Naive B cell (primary cell): ENCODE data around the gene UPF1. TPM values are rescaled to one million over a fixed set of nuclear protein-coding genes. Genes with fewer than 3 reads are reported as not detected.

Experiments
- ATAC-seq, 2 donors: fragments of 150-1000 bp; cut with Tn5 transposase; 2 replicates each; pipeline ENCODE4 v1.10.0; 2021; ENCODE audit warnings: low read depth in 2 of 2, mild to moderate bottlenecking in 2 of 2, moderate library complexity in 2 of 2
- DNase-seq: peaks from one replicate; pipeline ENCODE4 v3.0.0; 2022
- H3K27ac Mint-ChIP-seq, 6 donors: one replicate each; pipeline ENCODE4 v1.8.0; 2020 to 2022; ENCODE audit warnings: mild to moderate bottlenecking in 6 of 6, mixed read lengths in 6 of 6, moderate library complexity in 5 of 6, inconsistent platforms in 2 of 6
- H3K27me3 Mint-ChIP-seq, 3 donors: one replicate each; pipeline ENCODE4 v1.8.0; 2021 to 2022; ENCODE audit warnings: mixed read lengths in 3 of 3, mild to moderate bottlenecking in 1 of 3
- H3K36me3 Mint-ChIP-seq, 2 donors: one replicate each; pipeline ENCODE4 v1.8.0; 2020 to 2022; ENCODE audit warnings: mixed read lengths in 2 of 2, inconsistent platforms in 1 of 2, mild to moderate bottlenecking in 1 of 2
- H3K4me1 Mint-ChIP-seq, 3 donors: one replicate each; pipeline ENCODE4 v1.8.0; 2020 to 2022; ENCODE audit warnings: mixed read lengths in 3 of 3, inconsistent platforms in 1 of 3, mild to moderate bottlenecking in 1 of 3, moderate library complexity in 1 of 3
- H3K4me3 Mint-ChIP-seq, 8 donors: one replicate each; pipeline ENCODE4 v1.8.0; 2020 to 2022; ENCODE audit warnings: mild to moderate bottlenecking in 8 of 8, mixed read lengths in 8 of 8, moderate library complexity in 8 of 8, inconsistent platforms in 2 of 8
- H3K9me3 Mint-ChIP-seq, 7 donors: one replicate each; pipeline ENCODE4 v1.8.0; 2020 to 2022; ENCODE audit warnings: mixed read lengths in 7 of 7, mild to moderate bottlenecking in 5 of 7, inconsistent platforms in 2 of 7, moderate library complexity in 1 of 7
- polyA plus RNA-seq, 6 donors: library from polyadenylated mRNA; unstranded; fragments of 300-500 nt; fragmentation: Illumina TruSeq; gene quantifications; one replicate each; pipeline ENCODE4 v1.2.3, GENCODE V29; 2021; ENCODE audit warnings: low read depth in 6 of 6

The UPF1 gene
- 10 to 100 TPM in 3 of 6 donors, 1 to 10 TPM in 3; 2.2 to 21.3 (median 10.0) TPM for polyA plus RNA-seq

DNA sequence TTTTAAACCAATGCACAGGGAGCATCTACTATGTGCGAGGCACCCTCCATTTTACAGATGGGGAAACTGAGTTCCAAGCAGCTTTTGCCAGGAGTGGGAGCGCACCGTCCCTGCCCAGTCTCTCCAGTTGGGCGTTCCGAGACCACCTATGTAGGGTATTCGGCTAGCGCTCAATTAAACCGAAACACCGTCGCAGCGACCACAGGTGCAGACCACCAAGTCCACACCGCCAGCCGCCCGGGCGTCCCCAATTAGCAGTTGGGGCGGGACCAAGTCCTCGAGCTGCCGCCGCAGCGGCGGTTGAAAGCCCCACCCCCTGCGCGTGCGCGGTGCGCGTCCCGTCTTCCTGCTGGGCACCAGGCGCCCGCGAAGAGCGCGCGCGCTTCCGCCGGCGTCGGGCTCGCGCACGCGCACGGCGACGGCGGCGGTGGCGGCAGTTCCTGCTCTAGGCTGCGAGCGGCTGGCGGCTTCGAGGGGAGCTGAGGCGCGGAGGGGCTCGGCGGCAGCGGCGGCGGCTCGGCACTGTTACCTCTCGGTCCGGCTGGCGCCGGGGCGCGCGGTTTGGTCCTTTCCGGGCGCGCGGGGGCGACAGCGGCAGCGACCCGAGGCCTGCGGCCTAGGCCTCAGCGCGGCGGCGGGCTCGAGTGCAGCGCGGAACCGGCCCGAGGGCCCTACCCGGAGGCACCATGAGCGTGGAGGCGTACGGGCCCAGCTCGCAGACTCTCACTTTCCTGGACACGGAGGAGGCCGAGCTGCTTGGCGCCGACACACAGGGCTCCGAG is at the start of gene UPF1:
Gene UPF1, plus strand, starts transcription at position 436 of the 782 bp plus-strand sequence. Its CDS starts 251 bp downstream, at position 687.
- Mint-ChIP-seq H3K27me3 (peaks cover 0 to 10% (median 7%) of the 10 kb centered on the region in 3 donors), H3K36me3 (peaks cover 5 to 6% of the 10 kb centered on the region in 2 donors), H3K9me3 (peaks cover 0 to 8% (median 7%) of the 10 kb centered on the region in 7 donors), H3K4me1 (peaks cover 36 to 50% (median 40%) of the 10 kb centered on the region in 3 donors), H3K4me3 (peak within 1 kb of the TSS; percentile 90 to 98 (median 93)), H3K27ac (peak within 1 kb of the TSS; percentile 57 to 98 (median 92))
- ATAC-seq (peak; percentile 85 to 86), DNase-seq (peak; percentile 96)

DNA sequence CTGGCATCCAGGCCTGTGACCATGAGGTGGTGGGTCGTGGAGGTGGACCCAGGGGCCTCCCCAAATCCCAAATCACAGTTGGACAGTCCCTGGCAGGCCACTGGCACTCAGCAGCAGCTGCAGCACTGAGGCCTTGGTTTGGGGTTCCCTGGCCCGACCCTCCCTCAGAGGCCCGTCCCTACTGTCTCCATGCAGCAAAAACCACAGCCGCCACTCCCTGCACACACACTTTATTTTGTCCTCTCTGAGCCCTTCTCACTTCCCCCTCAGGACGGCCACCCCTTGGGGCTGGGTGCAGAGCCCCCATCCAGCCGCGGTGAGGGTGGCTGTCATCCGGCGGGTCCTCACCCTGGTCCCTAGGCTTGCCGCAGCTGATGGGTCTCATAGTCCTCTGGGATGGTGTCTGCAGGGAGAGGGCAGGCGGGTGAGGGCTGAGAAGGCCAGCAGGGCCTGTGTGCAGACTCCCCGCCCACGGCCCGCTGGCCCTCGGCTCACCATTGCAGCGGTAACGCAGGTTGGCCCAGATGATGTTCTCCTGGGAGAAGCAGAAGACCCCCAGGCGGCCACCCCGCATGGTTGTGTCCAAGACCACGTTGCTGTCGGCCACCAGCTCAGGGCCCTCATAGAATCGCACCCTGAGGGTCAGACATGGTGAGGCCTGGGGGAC is 49.1 kb upstream of the UPF1 start:
- Mint-ChIP-seq H3K36me3 (no peaks in the 10 kb centered on the region), H3K9me3 (peaks cover 0 to 1% (median 0%) of the 10 kb centered on the region in 7 donors), H3K4me3 (no peak overlapping the region), H3K27ac (peak overlapping the region in 2 of 6 donors; percentile 79 to 83), H3K27me3 (peaks cover 13 to 38% (median 36%) of the 10 kb centered on the region in 3 donors), H3K4me1 (peaks cover 30 to 42% (median 34%) of the 10 kb centered on the region in 3 donors)
- ATAC-seq (no peak), DNase-seq (no peak)

- ATAC-seq (no peak), DNase-seq (no peak)
- Mint-ChIP-seq H3K9me3 (peaks cover 0 to 1% (median 0%) of the 10 kb centered on the region in 7 donors), H3K36me3 (no peaks in the 10 kb centered on the region), H3K4me1 (peaks cover 37 to 54% (median 43%) of the 10 kb centered on the region in 3 donors), H3K27ac (peak overlapping the region in 2 of 6 donors; percentile 21 to 41), H3K27me3 (peaks cover 16 to 51% (median 49%) of the 10 kb centered on the region in 3 donors), H3K4me3 (peak overlapping the region in 2 of 8 donors; percentile 23 to 30)
Measured at GRCh38 chr19:18783958-18784785, 47.6 kb upstream of the UPF1 start.

DNA sequence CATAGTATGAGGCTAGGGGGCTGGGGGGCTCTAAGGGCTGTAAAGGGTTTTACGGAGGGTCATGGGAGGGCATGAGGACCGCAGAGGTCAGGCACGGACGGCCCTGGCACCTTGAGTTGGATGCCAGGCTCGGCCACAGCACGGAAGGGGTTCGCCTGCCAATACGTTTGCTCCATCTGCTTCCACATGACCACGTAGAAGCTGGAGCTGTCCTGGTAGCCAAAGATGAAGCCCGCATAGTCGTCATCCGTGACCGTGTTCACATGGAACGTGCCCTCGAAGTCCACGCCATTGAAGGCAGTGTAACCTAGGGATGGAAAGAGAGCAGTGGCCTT is 47.0 kb upstream of the UPF1 start:
- Mint-ChIP-seq H3K4me1 (peaks cover 42 to 59% (median 49%) of the 10 kb centered on the region in 3 donors), H3K9me3 (peaks cover 0 to 1% (median 0%) of the 10 kb centered on the region in 7 donors), H3K36me3 (no peaks in the 10 kb centered on the region), H3K4me3 (peak overlapping the region in 1 of 8 donors; percentile 23), H3K27me3 (peaks cover 19 to 56% (median 55%) of the 10 kb centered on the region in 3 donors), H3K27ac (peak overlapping the region in 2 of 6 donors; percentile 21 to 44)
- ATAC-seq, result no peak
- no peak for DNase-seq

- Mint-ChIP-seq H3K4me3 (peak overlapping the region; percentile 8 to 70 (median 60)), H3K27me3 (peaks cover 24 to 63% (median 62%) of the 10 kb centered on the region in 3 donors), H3K36me3 (peaks cover 0 to 6% of the 10 kb centered on the region in 2 donors), H3K4me1 (peaks cover 49 to 66% (median 54%) of the 10 kb centered on the region in 3 donors), H3K27ac (peak overlapping the region in 1 of 6 donors; percentile 74), H3K9me3 (peaks cover 0 to 2% (median 0%) of the 10 kb centered on the region in 7 donors)
- DNase-seq (peak; percentile 24), ATAC-seq (peak; percentile 36 to 44)
Measured at GRCh38 chr19:18785179-18786124, 46.3 kb upstream of the UPF1 start.

- peak overlapping the region; percentile 77 to 95 (median 91) for H3K4me3 Mint-ChIP-seq
- peaks cover 37 to 88% (median 79%) of the 10 kb centered on the region in 3 donors for H3K27me3 Mint-ChIP-seq
- peaks cover 0 to 8% (median 0%) of the 10 kb centered on the region in 7 donors for H3K9me3 Mint-ChIP-seq
- H3K27ac Mint-ChIP-seq, result peak overlapping the region in 4 of 6 donors; percentile 61 to 79 (median 66)
- peaks cover 47 to 62% (median 53%) of the 10 kb centered on the region in 3 donors for H3K4me1 Mint-ChIP-seq
- H3K36me3 Mint-ChIP-seq, result peaks cover 0 to 9% of the 10 kb centered on the region in 2 donors
- ATAC-seq (no peak), DNase-seq (no peak)
Measured at GRCh38 chr19:18788529-18789421, 43.0 kb upstream of the UPF1 start.

- H3K27ac Mint-ChIP-seq, result peak overlapping the region in 2 of 6 donors; percentile 64 to 79
- H3K4me1 Mint-ChIP-seq, result peaks cover 44 to 56% (median 50%) of the 10 kb centered on the region in 3 donors
- no peak for DNase-seq
- H3K9me3 Mint-ChIP-seq, result peaks cover 0 to 8% (median 0%) of the 10 kb centered on the region in 7 donors
- ATAC-seq, result no peak
- H3K4me3 Mint-ChIP-seq, result peak overlapping the region; percentile 80 to 95 (median 91)
- peaks cover 37 to 87% (median 79%) of the 10 kb centered on the region in 3 donors for H3K27me3 Mint-ChIP-seq
- peaks cover 0 to 9% of the 10 kb centered on the region in 2 donors for H3K36me3 Mint-ChIP-seq
Measured at GRCh38 chr19:18789422-18789869, 42.3 kb upstream of the UPF1 start.

DNA sequence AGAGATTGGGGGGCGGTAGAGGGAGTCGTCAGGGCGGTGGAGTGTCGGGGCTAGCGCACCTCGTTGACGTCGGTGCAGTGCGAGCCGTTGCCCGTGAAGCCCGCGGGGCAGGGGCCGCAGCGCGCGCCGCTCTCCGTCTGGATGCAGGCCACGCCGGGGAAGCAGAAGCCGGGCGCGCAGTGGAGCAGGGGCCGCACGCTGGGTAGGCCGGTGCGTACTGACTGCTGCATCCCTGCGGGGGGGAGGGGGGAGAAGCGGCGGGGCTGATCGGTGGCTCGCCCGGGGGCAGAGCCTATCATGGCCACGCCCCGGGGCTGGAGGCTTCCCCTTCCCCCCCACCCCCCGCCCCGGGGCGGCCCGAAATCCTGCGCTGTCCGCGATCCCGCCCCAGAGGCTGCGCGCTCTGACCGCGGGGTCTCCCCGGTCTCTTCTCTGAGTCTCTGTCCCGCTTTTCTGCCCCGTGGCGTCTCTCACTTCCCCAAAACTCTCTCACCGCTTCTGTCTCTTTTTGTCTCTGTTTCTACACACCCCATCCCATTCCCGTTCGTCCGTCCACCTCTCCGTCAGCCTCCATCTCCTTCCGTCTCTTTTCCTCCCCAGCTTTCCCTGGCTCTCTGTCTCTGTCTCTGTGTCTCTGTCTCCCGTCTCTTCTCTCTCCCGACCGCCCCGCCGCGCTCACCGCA is 41.7 kb upstream of the UPF1 start:
- H3K36me3 Mint-ChIP-seq, result peaks cover 0 to 9% of the 10 kb centered on the region in 2 donors
- peak overlapping the region in 4 of 6 donors; percentile 79 to 91 (median 82) for H3K27ac Mint-ChIP-seq
- peaks cover 0 to 8% (median 0%) of the 10 kb centered on the region in 7 donors for H3K9me3 Mint-ChIP-seq
- peak; percentile 38 for DNase-seq
- peaks cover 37 to 81% (median 73%) of the 10 kb centered on the region in 3 donors for H3K27me3 Mint-ChIP-seq
- peak overlapping the region; percentile 84 to 95 (median 94) for H3K4me3 Mint-ChIP-seq
- H3K4me1 Mint-ChIP-seq, result peaks cover 41 to 52% (median 45%) of the 10 kb centered on the region in 3 donors
- peak; percentile 53 to 66 for ATAC-seq

- DNase-seq (no peak), ATAC-seq (peak; percentile 46 to 49)
- H3K9me3 Mint-ChIP-seq, result peaks cover 0 to 8% (median 0%) of the 10 kb centered on the region in 7 donors
- peaks cover 35 to 45% (median 40%) of the 10 kb centered on the region in 3 donors for H3K4me1 Mint-ChIP-seq
- peaks cover 37 to 74% (median 66%) of the 10 kb centered on the region in 3 donors for H3K27me3 Mint-ChIP-seq
- H3K36me3 Mint-ChIP-seq, result peaks cover 0 to 9% of the 10 kb centered on the region in 2 donors
- H3K4me3 Mint-ChIP-seq, result peak within 1 kb of the TSS; percentile 84 to 95 (median 94)
- H3K27ac Mint-ChIP-seq, result peak within 1 kb of the TSS in 5 of 6 donors; percentile 47 to 91 (median 81)
Measured at GRCh38 chr19:18790566-18791314, 41.0 kb upstream of the UPF1 start, which contains the start of gene COMP. COMP (minus strand) TSS chr19:18791305; CDS start chr19:18791269, 36 bp downstream.

DNA sequence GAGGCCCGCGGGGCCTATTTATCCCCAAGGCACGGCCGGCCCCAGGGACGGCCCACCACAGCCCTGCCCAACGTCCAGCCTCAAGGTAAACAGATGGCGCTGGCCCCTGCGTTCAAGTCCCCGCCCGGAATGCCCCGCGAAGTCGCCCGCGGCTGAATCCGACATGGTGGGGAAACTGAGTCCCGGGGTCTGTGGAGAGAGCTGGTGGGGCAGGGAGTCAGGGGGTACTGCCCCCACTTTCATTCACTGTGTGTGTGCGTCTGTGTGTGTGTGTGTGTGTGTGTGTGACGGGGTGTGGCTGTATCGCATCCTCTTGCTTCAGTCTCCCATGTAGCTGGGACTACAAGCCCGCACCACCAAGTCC is 40.5 kb upstream of the UPF1 start:
- DNase-seq, result no peak
- H3K4me1 Mint-ChIP-seq, result peaks cover 31 to 40% (median 35%) of the 10 kb centered on the region in 3 donors
- peak overlapping the region in 5 of 8 donors; percentile 34 to 95 (median 66) for H3K4me3 Mint-ChIP-seq
- H3K9me3 Mint-ChIP-seq, result peaks cover 0 to 8% (median 0%) of the 10 kb centered on the region in 7 donors
- peaks cover 37 to 68% (median 60%) of the 10 kb centered on the region in 3 donors for H3K27me3 Mint-ChIP-seq
- ATAC-seq, result no peak
- peaks cover 0 to 9% of the 10 kb centered on the region in 2 donors for H3K36me3 Mint-ChIP-seq
- peak overlapping the region in 1 of 6 donors; percentile 47 for H3K27ac Mint-ChIP-seq
